GM18508 (cell line): Measurements from ENCODE around the gene MOCS3.

ENCODE experiments used
- ATAC-seq: cut with Tn5 transposase; IDR thresholded peaks from one replicate; pipeline ENCODE4 v1.9.1; 2021; ENCODE audit warnings: moderate number of reproducible peaks; ENCODE audit not compliant: insufficient read depth, unreplicated experiment

MOCS3 gene

GRCh38 chr20:50958615-50959542 is at the start of gene MOCS3:
MOCS3 (plus strand) TSS chr20:50958818; CDS start chr20:50958843, 25 bp downstream.
- ATAC-seq, result peak; percentile 40

GRCh38 chr20:50909413-50909812 is 49.2 kb upstream of the MOCS3 start:
- ATAC-seq, result no peak

- ATAC-seq, result no peak
Measured at GRCh38 chr20:50911030-50911429, 47.6 kb upstream of the MOCS3 start.

GRCh38 chr20:50911716-50912115 is 46.9 kb upstream of the MOCS3 start:
- ATAC-seq, result no peak

- ATAC-seq, result no peak
Measured at GRCh38 chr20:50913690-50914375, 44.8 kb upstream of the MOCS3 start.

GRCh38 chr20:50915424-50915823 is 43.2 kb upstream of the MOCS3 start:
- ATAC-seq, result no peak

GRCh38 chr20:50916257-50916656 is 42.4 kb upstream of the MOCS3 start:
- ATAC-seq, result no peak

GRCh38 chr20:50916934-50917333 is 41.7 kb upstream of the MOCS3 start:
- no peak for ATAC-seq

GRCh38 chr20:50918403-50918802 is 40.2 kb upstream of the MOCS3 start:
- no peak for ATAC-seq

- no peak for ATAC-seq
Measured at GRCh38 chr20:50919567-50919966, 39.1 kb upstream of the MOCS3 start.

GRCh38 chr20:50920997-50921396 is 37.6 kb upstream of the MOCS3 start:
- ATAC-seq, result no peak

GRCh38 chr20:50921803-50922501 is 36.7 kb upstream of the MOCS3 start:
- ATAC-seq, result no peak

GRCh38 chr20:50924261-50924920 is 34.2 kb upstream of the MOCS3 start:
- ATAC-seq, result no peak

- no peak for ATAC-seq
Measured at GRCh38 chr20:50926530-50926929, 32.1 kb upstream of the MOCS3 start.

GRCh38 chr20:50928469-50928868 is 30.1 kb upstream of the MOCS3 start:
- ATAC-seq, result no peak

- peak; percentile 32 for ATAC-seq
Measured at GRCh38 chr20:50929299-50930138, 29.1 kb upstream of the MOCS3 start.

- no peak for ATAC-seq
Measured at GRCh38 chr20:50930139-50930975, 28.3 kb upstream of the MOCS3 start.

- ATAC-seq, result peak; percentile 8
Measured at GRCh38 chr20:50930976-50931305, 27.7 kb upstream of the MOCS3 start.
